Liver (tissue), 9 donors: ENCODE data around the gene ARL9. TPM values are rescaled to one million over a fixed set of nuclear protein-coding genes. Genes with fewer than 3 reads are reported as not detected.

Experiments
- DNase-seq: peaks from one replicate; pipeline ENCODE4 v3.0.0-alpha.2; 2017; ENCODE audit warnings: low spot score
- H3K27ac ChIP-seq, 2 donors: one replicate each; pipeline ENCODE4 v1.7.0; 2013; ENCODE audit warnings: inconsistent platforms in 2 of 2, low read length in 2 of 2, control low read depth in 1 of 2, low read depth in 1 of 2, mild to moderate bottlenecking in 1 of 2
- H3K27me3 ChIP-seq, 4 donors: one replicate each; pipeline versions ENCODE4 v1.6.1 to v1.7.0; 2013; ENCODE audit warnings: low read length in 3 of 4, inconsistent platforms in 1 of 4, mild to moderate bottlenecking in 1 of 4, moderate library complexity in 1 of 4; ENCODE audit not compliant: control insufficient read depth in 4 of 4, insufficient read depth in 4 of 4
- H3K36me3 ChIP-seq, 4 donors: one replicate each; pipeline versions ENCODE4 v1.6.1 to v1.7.0; 2013; ENCODE audit warnings: low read length in 3 of 4, mild to moderate bottlenecking in 3 of 4, low read depth in 1 of 4, moderate library complexity in 1 of 4; ENCODE audit not compliant: control insufficient read depth in 4 of 4, insufficient read depth in 3 of 4
- H3K4me1 ChIP-seq, 4 donors: one replicate each; pipeline versions ENCODE4 v1.6.1 to v1.7.0; 2013; ENCODE audit warnings: low read length in 3 of 4, mild to moderate bottlenecking in 3 of 4, moderate library complexity in 1 of 4; ENCODE audit not compliant: control insufficient read depth in 4 of 4, insufficient read depth in 4 of 4
- H3K4me3 ChIP-seq, 3 donors: one replicate each; pipeline versions ENCODE4 v1.6.1 to v1.7.0; 2013; ENCODE audit warnings: low read length in 3 of 3, control low read depth in 1 of 3, low read depth in 1 of 3, mild to moderate bottlenecking in 1 of 3
- H3K9ac ChIP-seq, 2 donors: one replicate each; pipeline ENCODE4 v1.7.0; 2013; ENCODE audit warnings: low read length in 2 of 2, mild to moderate bottlenecking in 2 of 2, moderate library complexity in 2 of 2, control low read depth in 1 of 2, low read depth in 1 of 2
- H3K9me3 ChIP-seq, 4 donors: one replicate each; pipeline versions ENCODE4 v1.6.1 to v1.7.0; 2013; ENCODE audit warnings: low read length in 3 of 4; ENCODE audit not compliant: control insufficient read depth in 4 of 4
- ATF3 ChIP-seq: IDR thresholded peaks from 2 replicates; pipeline ENCODE4 v1.6.1; 2016; ENCODE audit warnings: antibody characterized with exemption
- CTCF ChIP-seq: fragments of 150-350 bp; IDR thresholded peaks from 2 replicates; pipeline ENCODE4 v1.5.1; 2017; ENCODE audit warnings: improper control_type of control experiment, low read depth, low read length; ENCODE audit not compliant: missing input control
- EGR1 ChIP-seq, 2 donors: IDR thresholded peaks; 2 replicates each; pipeline ENCODE4 v1.6.1; 2016 to 2018; ENCODE audit warnings: antibody characterized with exemption in 2 of 2, low read depth in 2 of 2
- FOXA1 ChIP-seq: IDR thresholded peaks from 2 replicates; pipeline ENCODE4 v1.6.1; 2016; ENCODE audit warnings: antibody characterized with exemption
- FOXA2 ChIP-seq: IDR thresholded peaks from 2 replicates; pipeline ENCODE4 v1.6.1; 2016; ENCODE audit warnings: antibody characterized with exemption
- GABPA ChIP-seq, 2 donors: IDR thresholded peaks in 1 of 2; conservative IDR thresholded peaks in 1 of 2; 2 replicates each; pipeline ENCODE4 v1.6.1; 2016; ENCODE audit warnings: antibody characterized with exemption in 2 of 2, mild to moderate bottlenecking in 1 of 2, moderate library complexity in 1 of 2
- HNF4A ChIP-seq, 2 donors: conservative IDR thresholded peaks; 2 replicates each; pipeline ENCODE4 v1.6.1; 2016; ENCODE audit warnings: antibody characterized with exemption in 2 of 2, mild to moderate bottlenecking in 2 of 2
- HNF4G ChIP-seq: IDR thresholded peaks from 2 replicates; pipeline ENCODE4 v1.6.1; 2016; ENCODE audit warnings: antibody characterized with exemption
- JUND ChIP-seq, 2 donors: IDR thresholded peaks; 2 replicates each; pipeline ENCODE4 v1.6.1; 2016; ENCODE audit warnings: antibody characterized with exemption in 2 of 2
- MAX ChIP-seq: IDR thresholded peaks from 2 replicates; pipeline ENCODE4 v1.6.1; 2016; ENCODE audit warnings: antibody characterized with exemption
- NR2F2 ChIP-seq: IDR thresholded peaks from 2 replicates; pipeline ENCODE4 v1.6.1; 2016; ENCODE audit warnings: antibody characterized with exemption
- RAD21 ChIP-seq, 2 donors: IDR thresholded peaks; 2 replicates each; pipeline ENCODE4 v1.6.1; 2016; ENCODE audit warnings: antibody characterized with exemption in 2 of 2, mild to moderate bottlenecking in 2 of 2
- REST ChIP-seq: IDR thresholded peaks from 2 replicates; pipeline ENCODE4 v1.6.1; 2016; ENCODE audit warnings: antibody characterized with exemption, mild to moderate bottlenecking
- RXRA ChIP-seq, 2 donors: IDR thresholded peaks; 2 replicates each; pipeline ENCODE4 v1.6.1; 2017 to 2018; ENCODE audit warnings: antibody characterized with exemption in 2 of 2, mild to moderate bottlenecking in 1 of 2
- SP1 ChIP-seq: IDR thresholded peaks from 2 replicates; pipeline ENCODE4 v1.6.1; 2018; ENCODE audit warnings: antibody characterized with exemption, mild to moderate bottlenecking
- TAF1 ChIP-seq: conservative IDR thresholded peaks from 2 replicates; pipeline ENCODE4 v1.6.1; 2016; ENCODE audit warnings: antibody characterized with exemption, mild to moderate bottlenecking
- YY1 ChIP-seq: IDR thresholded peaks from 2 replicates; pipeline ENCODE4 v1.6.1; 2016; ENCODE audit warnings: antibody characterized with exemption, mild to moderate bottlenecking
- ZBTB33 ChIP-seq: IDR thresholded peaks from 2 replicates; pipeline ENCODE4 v1.6.1; 2016; ENCODE audit warnings: antibody characterized with exemption
- WGBS: extraction: QIAGEN DNeasy Blood & Tissue Kit; methylation state at CpG from one replicate; pipeline ENCODE4 v1.1.7; 2013; 5-methylcytosine and 5-hydroxymethylcytosine counted together
- polyA plus RNA-seq, 2 donors: library from polyadenylated mRNA; stranded (reverse) in 1 of 2; unstranded in 1 of 2; fragments of 200-250 nt in 1 of 2; fragments of >200 nt in 1 of 2; fragmentation: Nextera tagmentation in 1 of 2; extraction: Ambion mirVana in 1 of 2; gene quantifications; one replicate each; pipeline versions ENCODE4 v1.2.1 to v1.2.3, GENCODE V29; 2013 to 2015
- total RNA-seq, 2 donors: library from RNA; depleted of rRNA; stranded (reverse); fragments of >200 nt; gene quantifications; one replicate each; pipeline ENCODE4 v1.2.3, GENCODE V29; 2014
- donor health status: healthy.
- donor health status: healthy.
- donor health status: healthy.
- donor health status: healthy.
- donor health status: healthy.

Gene ARL9
- total and polyA plus RNA-seq, 4 donors = 0.08 to 0.61 (median 0.10) TPM; not detected in 1

DNA sequence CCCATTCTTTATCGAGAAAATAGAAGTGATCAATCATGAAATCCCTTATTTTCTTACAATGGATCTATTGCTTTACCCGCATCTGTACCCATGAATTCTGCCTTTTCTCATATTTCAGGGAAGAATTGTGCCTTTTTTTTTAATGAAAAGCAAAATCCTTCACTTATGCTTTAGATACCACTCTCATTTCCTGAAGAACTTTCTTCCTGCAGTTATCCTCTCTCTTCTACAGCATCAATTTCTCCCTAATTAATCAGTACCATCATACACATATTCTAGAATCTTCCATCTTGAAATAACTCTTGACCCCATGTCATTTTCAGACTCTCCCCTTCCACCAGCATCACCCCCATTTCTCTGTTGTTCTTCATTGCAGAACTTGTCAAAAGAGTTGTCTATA is 26.6 kb downstream of the ARL9 start (continued):
- no peak for TF ChIP-seq ATF3
- TF ChIP-seq ZBTB33 = no peak

DNA sequence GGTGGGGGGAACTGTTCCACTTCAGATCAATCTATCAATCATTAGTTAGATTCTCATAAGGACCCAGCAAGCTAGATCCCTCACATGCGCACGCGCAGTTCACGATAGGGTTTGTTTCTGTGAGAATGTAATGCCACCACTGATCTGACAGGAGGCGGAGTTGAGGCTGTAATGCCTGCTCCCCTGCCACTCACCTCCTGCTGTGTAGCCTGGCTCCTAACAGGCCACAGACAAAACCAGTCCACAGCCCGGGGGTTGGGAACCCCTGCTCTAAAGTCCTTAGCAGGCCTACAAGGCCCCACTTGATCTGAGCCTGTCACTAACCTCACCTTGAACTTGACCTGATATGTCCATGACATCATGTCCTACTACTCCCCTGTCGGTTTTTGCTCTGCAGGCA is 30.3 kb downstream of the ARL9 start:
- H3K4me3 ChIP-seq = no peak overlapping the region
- no peak overlapping the region for H3K27ac ChIP-seq
- 90% methylated on average over 7 of the region's 7 CpGs for WGBS
- H3K36me3 ChIP-seq = no peaks in the 10 kb centered on the region
- no peaks in the 10 kb centered on the region for H3K9me3 ChIP-seq
- peaks cover 2 to 3% (median 2%) of the 10 kb centered on the region in 4 donors for H3K4me1 ChIP-seq
- no peak overlapping the region for H3K9ac ChIP-seq
- no peak for DNase-seq
- TF ChIP-seq ATF3 (no peak), HNF4A (conservative IDR thresholded peaks at IDR 0.05) (no peak), NR2F2 (no peak), ZBTB33 (no peak), CTCF (no peak), REST (no peak), MAX (no peak), GABPA (IDR thresholded peaks at IDR 0.05 in 1 of 2, conservative IDR thresholded peaks at IDR 0.05 in 1 of 2) (no peak), HNF4G (no peak), FOXA1 (no peak), JUND (IDR thresholded peaks at IDR 0.05) (no peak), RAD21 (IDR thresholded peaks at IDR 0.05) (no peak), SP1 (no peak), RXRA (IDR thresholded peaks at IDR 0.05) (no peak), TAF1 (no peak), EGR1 (IDR thresholded peaks at IDR 0.05; ENCODE audit: low read depth in 2 of 2) (no peak), YY1 (no peak), FOXA2 (no peak)
- H3K27me3 ChIP-seq = peaks cover 0 to 15% (median 0%) of the 10 kb centered on the region in 4 donors
